ENCODE data around the gene FBLN2. TPM values are rescaled to one million over a fixed set of nuclear protein-coding genes. Genes with fewer than 3 reads are reported as not detected.

Gene FBLN2
- polyA plus RNA-seq, 4 donors, result 0.45 to 30.8 (median 2.9) TPM

DNA sequence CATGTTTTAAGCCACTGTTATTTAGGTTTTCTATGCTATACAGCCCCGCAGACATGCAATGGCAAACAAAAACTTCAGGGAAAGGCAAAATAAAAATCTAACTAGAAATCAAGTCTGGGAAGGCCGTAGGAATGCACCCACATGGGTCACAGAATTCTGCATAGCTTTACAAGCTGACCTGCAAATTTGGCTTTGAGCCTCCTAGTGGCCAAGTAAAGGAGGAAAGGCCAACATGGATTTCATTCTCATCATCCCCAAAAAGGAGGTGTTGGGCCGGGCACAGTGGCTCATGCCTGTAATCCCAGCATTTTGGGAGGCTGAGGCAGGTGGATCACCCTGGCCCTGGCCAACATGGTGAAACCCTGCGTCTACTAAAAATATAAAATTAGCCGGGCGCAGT lies 124.3 kb downstream of the FBLN2 start:
- DNase-seq (no peak), FAIRE-seq (no peak)
- WGBS, 3 donors, result 82 to 84% (median 83%) methylated on average over 6 of the region's 6 CpGs
- H3K4me3 ChIP-seq (ENCODE audit: low read depth in 1 of 3, low read length in 3 of 3), result no peak overlapping the region
- H3K36me3 ChIP-seq (ENCODE audit: control insufficient read depth in 3 of 3, insufficient read depth in 2 of 3, low read depth in 1 of 3, low read length in 3 of 3), result no peaks in the 10 kb centered on the region
- no peaks in the 10 kb centered on the region for H3K4me1 ChIP-seq (ENCODE audit: control insufficient read depth in 3 of 3, insufficient read depth in 2 of 3, low read depth in 1 of 3, low read length in 2 of 3)
- H3K27me3 ChIP-seq (ENCODE audit: control insufficient read depth in 3 of 3, insufficient read depth in 3 of 3, low read length in 3 of 3), result peaks cover 0 to 8% (median 0%) of the 10 kb centered on the region in 3 donors
- H3K27ac ChIP-seq (ENCODE audit: low read depth in 1 of 3, low read length in 2 of 3), result no peak overlapping the region
- no peaks in the 10 kb centered on the region for H3K9me3 ChIP-seq (ENCODE audit: control insufficient read depth in 2 of 2, insufficient read depth in 1 of 2, low read depth in 1 of 2, low read length in 1 of 2)

DNA sequence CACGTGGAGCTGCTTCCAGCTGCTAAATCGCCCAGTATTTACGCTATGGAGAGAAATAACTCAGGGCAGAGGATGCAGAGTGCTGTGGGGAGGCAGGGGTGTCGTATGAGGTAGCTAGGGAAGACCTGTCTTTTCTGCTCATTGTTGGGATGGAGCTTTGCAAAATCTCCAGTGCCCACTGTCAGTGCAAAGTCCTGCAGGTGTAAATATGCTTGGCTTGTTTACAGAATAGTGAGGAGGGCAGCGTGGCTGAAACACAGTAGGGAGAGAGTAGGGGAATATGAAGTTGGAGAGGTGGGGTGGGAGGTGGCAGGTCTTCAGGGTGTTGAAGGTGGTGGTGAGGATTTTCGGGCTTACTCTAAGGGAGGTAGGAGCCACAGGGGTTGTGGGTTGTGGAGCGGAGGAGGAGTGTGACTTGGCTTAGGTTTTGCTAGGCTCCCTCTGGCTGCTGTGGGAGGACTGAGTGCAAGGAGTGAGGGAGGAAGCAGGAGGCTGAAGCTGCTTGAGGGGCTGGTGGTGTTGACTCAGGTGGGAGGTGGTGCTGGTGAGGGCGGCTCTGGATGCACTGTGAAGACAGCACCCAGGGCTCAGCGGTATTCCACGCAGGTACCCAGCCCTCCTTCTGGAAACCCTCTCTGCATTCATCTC lies 125.7 kb downstream of the FBLN2 start:
- no peak for FAIRE-seq
- DNase-seq, result no peak
- no peak overlapping the region for H3K27ac ChIP-seq (ENCODE audit: low read depth in 1 of 3, low read length in 2 of 3)
- H3K4me3 ChIP-seq (ENCODE audit: low read depth in 1 of 3, low read length in 3 of 3), result no peak overlapping the region
- H3K9me3 ChIP-seq (ENCODE audit: control insufficient read depth in 2 of 2, insufficient read depth in 1 of 2, low read depth in 1 of 2, low read length in 1 of 2), result no peaks in the 10 kb centered on the region
- H3K27me3 ChIP-seq (ENCODE audit: control insufficient read depth in 3 of 3, insufficient read depth in 3 of 3, low read length in 3 of 3), result peaks cover 0 to 6% (median 0%) of the 10 kb centered on the region in 3 donors
- WGBS, 3 donors, result 36 to 55% (median 46%) methylated on average over 8 to 10 of the region's 10 CpGs
- H3K36me3 ChIP-seq (ENCODE audit: control insufficient read depth in 3 of 3, insufficient read depth in 2 of 3, low read depth in 1 of 3, low read length in 3 of 3), result no peaks in the 10 kb centered on the region
- no peaks in the 10 kb centered on the region for H3K4me1 ChIP-seq (ENCODE audit: control insufficient read depth in 3 of 3, insufficient read depth in 2 of 3, low read depth in 1 of 3, low read length in 2 of 3)

DNA sequence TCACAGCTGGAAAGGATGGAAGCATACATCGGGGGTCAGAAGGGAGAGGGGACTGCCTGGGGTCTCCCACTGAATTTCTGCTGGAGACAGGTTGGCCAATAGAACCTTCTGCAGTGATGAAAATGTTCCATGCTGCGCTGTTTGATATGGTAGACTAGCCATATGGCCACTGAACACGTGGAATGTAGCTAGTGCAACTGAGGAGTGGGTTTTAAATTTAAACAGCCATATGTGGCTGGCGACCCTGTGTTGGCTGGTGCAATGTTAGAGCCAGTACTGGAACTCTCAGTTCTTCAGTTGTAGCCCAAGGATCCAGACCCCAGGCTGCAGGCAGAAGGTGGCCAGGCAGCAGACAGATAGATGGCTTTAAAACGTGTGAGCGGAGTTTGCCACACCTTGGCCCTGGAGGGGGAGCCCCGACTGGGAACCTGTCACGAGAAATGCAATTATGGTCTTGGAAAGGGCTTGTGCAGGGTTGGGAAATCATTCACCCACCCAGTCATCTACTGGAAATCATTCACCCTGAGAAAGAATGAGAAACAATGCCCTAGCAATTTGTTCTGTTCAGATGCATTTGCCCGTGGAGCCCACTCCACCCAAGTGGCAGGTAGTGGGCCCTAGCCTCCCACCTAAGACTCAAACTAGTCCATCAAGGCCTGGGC lies 127.6 kb downstream of the FBLN2 start:
- Histone ChIP-seq H3K36me3 (ENCODE audit: control insufficient read depth in 3 of 3, insufficient read depth in 2 of 3, low read depth in 1 of 3, low read length in 3 of 3) (no peaks in the 10 kb centered on the region), H3K27me3 (ENCODE audit: control insufficient read depth in 3 of 3, insufficient read depth in 3 of 3, low read length in 3 of 3) (peaks cover 0 to 5% (median 4%) of the 10 kb centered on the region in 3 donors), H3K4me3 (ENCODE audit: low read depth in 1 of 3, low read length in 3 of 3) (no peak overlapping the region), H3K4me1 (ENCODE audit: control insufficient read depth in 3 of 3, insufficient read depth in 2 of 3, low read depth in 1 of 3, low read length in 2 of 3) (no peaks in the 10 kb centered on the region), H3K27ac (ENCODE audit: low read depth in 1 of 3, low read length in 2 of 3) (no peak overlapping the region), H3K9me3 (ENCODE audit: control insufficient read depth in 2 of 2, insufficient read depth in 1 of 2, low read depth in 1 of 2, low read length in 1 of 2) (no peaks in the 10 kb centered on the region)
- DNase-seq, result no peak
- WGBS, 3 donors, result 44 to 70% (median 55%) methylated on average over 9 of the region's 9 CpGs
- FAIRE-seq, result no peak

DNA sequence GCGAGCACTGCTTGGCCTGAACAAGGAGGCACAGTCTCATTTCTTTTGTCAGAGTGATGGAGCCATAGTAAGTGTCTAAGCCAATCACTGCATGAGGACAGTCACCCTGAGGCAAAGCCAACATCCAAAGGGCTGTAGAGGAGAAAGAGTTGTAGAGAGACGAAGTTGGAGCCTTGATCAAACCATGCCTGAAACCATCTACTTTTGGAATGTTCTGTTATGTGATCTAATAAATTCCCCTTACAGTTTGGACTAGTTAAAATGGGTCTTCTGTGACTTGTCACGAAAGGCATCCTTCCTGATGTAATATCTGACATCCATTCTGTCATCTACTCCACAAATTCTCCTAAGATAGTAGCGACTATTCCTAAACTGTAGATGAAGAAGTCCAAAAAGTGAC lies 128.3 kb downstream of the FBLN2 start:
- peaks cover 0 to 5% (median 4%) of the 10 kb centered on the region in 3 donors for H3K27me3 ChIP-seq (ENCODE audit: control insufficient read depth in 3 of 3, insufficient read depth in 3 of 3, low read length in 3 of 3)
- no peaks in the 10 kb centered on the region for H3K4me1 ChIP-seq (ENCODE audit: control insufficient read depth in 3 of 3, insufficient read depth in 2 of 3, low read depth in 1 of 3, low read length in 2 of 3)
- no peak overlapping the region for H3K4me3 ChIP-seq (ENCODE audit: low read depth in 1 of 3, low read length in 3 of 3)
- FAIRE-seq (no peak), DNase-seq (no peak)
- H3K36me3 ChIP-seq (ENCODE audit: control insufficient read depth in 3 of 3, insufficient read depth in 2 of 3, low read depth in 1 of 3, low read length in 3 of 3), result no peaks in the 10 kb centered on the region
- no peak overlapping the region for H3K27ac ChIP-seq (ENCODE audit: low read depth in 1 of 3, low read length in 2 of 3)
- no peaks in the 10 kb centered on the region for H3K9me3 ChIP-seq (ENCODE audit: control insufficient read depth in 2 of 2, insufficient read depth in 1 of 2, low read depth in 1 of 2, low read length in 1 of 2)
- 85 to 86% (median 86%) methylated on average over 4 of the region's 4 CpGs for whole genome bisulfite sequencing, 3 donors

DNA sequence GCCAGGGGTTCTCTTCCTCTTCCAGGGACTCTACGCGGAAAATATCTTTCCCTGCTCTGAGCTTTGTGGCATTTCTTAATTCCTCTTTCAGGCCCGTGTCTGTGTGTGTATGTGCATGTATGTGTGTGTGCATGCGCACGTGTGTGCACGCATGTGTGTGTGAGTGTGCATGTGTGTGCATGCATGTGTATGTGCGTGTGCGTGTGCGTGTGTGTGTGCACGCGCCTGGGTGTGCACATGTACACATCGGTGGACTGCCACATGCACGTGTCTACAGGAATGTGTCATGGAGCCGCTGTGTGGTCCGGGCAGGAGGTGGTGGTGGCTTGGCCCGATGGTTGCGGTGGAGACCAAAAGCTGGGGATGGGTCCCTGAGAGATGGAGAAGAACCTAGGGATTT lies 133.0 kb downstream of the FBLN2 start:
- 87 to 91% (median 87%) methylated on average over 17 of the region's 17 CpGs for WGBS, 3 donors
- H3K9me3 ChIP-seq (ENCODE audit: control insufficient read depth in 2 of 2, insufficient read depth in 1 of 2, low read depth in 1 of 2, low read length in 1 of 2), result no peaks in the 10 kb centered on the region
- no peaks in the 10 kb centered on the region for H3K4me1 ChIP-seq (ENCODE audit: control insufficient read depth in 3 of 3, insufficient read depth in 2 of 3, low read depth in 1 of 3, low read length in 2 of 3)
- no peaks in the 10 kb centered on the region for H3K36me3 ChIP-seq (ENCODE audit: control insufficient read depth in 3 of 3, insufficient read depth in 2 of 3, low read depth in 1 of 3, low read length in 3 of 3)
- no peak for FAIRE-seq
- H3K27ac ChIP-seq (ENCODE audit: low read depth in 1 of 3, low read length in 2 of 3), result no peak overlapping the region
- H3K4me3 ChIP-seq (ENCODE audit: low read depth in 1 of 3, low read length in 3 of 3), result no peak overlapping the region
- DNase-seq, result no peak
- H3K27me3 ChIP-seq (ENCODE audit: control insufficient read depth in 3 of 3, insufficient read depth in 3 of 3, low read length in 3 of 3), result peaks cover 0 to 5% (median 0%) of the 10 kb centered on the region in 3 donors

DNA sequence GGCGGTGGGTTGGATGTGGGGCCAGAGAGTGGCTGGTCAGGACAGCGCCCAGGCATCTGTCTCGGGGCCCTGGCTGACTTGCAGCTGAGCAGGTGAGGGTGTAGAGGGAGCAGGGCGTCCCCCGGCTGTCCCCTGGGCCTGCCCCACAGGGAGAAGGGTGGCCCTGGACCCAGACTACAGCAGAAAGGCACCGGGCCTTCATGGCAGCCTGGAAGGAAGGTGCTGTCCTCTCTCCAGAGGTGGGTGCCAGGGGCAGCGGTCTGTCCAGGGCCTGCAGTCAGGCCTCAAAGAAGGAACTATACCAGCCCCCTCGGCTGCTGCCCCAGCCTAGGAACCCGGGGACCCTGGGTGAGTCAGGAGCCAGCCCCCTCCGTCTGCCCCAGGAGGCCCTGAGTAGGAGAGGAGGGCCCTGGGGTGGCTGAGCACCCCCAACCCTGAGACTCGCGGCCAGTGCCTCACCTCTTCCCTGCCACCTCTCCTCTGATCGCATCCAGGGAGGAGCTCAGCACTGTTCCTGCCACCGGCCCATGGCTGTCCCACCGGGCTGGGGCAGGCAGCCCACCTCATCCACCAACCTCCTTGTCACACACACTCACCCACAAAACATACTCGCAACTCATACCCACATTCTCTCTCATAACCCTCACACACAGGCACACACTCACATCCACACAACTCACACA lies 133.5 kb downstream of the FBLN2 start:
- no peaks in the 10 kb centered on the region for H3K36me3 ChIP-seq (ENCODE audit: control insufficient read depth in 3 of 3, insufficient read depth in 2 of 3, low read depth in 1 of 3, low read length in 3 of 3)
- no peak overlapping the region for H3K4me3 ChIP-seq (ENCODE audit: low read depth in 1 of 3, low read length in 3 of 3)
- H3K27me3 ChIP-seq (ENCODE audit: control insufficient read depth in 3 of 3, insufficient read depth in 3 of 3, low read length in 3 of 3), result peaks cover 0 to 5% (median 0%) of the 10 kb centered on the region in 3 donors

DNA sequence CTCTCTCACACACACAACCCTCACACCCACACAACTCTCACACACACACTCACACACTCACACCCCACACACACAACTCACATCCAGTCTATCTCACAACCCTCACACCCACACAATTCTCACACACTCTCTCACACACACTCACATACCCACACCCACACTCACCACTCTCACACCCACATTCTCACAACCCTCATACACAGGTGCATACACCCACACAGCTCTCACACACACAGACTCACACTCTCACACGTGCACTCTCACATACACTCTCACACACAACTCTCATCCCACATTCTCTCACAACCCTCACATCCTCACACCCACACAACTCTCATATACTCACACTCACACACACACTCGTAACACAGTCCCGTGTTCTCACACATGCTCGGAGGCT lies 134.4 kb downstream of the FBLN2 start:
- no peak overlapping the region for H3K27ac ChIP-seq (ENCODE audit: low read depth in 1 of 3, low read length in 2 of 3)
- DNase-seq (no peak), FAIRE-seq (no peak)
- no peak overlapping the region for H3K4me3 ChIP-seq (ENCODE audit: low read depth in 1 of 3, low read length in 3 of 3)
- H3K9me3 ChIP-seq (ENCODE audit: control insufficient read depth in 2 of 2, insufficient read depth in 1 of 2, low read depth in 1 of 2, low read length in 1 of 2), result no peaks in the 10 kb centered on the region
- H3K36me3 ChIP-seq (ENCODE audit: control insufficient read depth in 3 of 3, insufficient read depth in 2 of 3, low read depth in 1 of 3, low read length in 3 of 3), result no peaks in the 10 kb centered on the region
- 75 to 84% (median 79%) methylated on average over 4 of the region's 4 CpGs for WGBS, 3 donors
- peaks cover 0 to 5% (median 0%) of the 10 kb centered on the region in 3 donors for H3K27me3 ChIP-seq (ENCODE audit: control insufficient read depth in 3 of 3, insufficient read depth in 3 of 3, low read length in 3 of 3)
- H3K4me1 ChIP-seq (ENCODE audit: control insufficient read depth in 3 of 3, insufficient read depth in 2 of 3, low read depth in 1 of 3, low read length in 2 of 3), result no peaks in the 10 kb centered on the region

More for the DNA sequence above, 133.5 kb downstream of the FBLN2 start:
- Histone ChIP-seq H3K9me3 (ENCODE audit: control insufficient read depth in 2 of 2, insufficient read depth in 1 of 2, low read depth in 1 of 2, low read length in 1 of 2) (no peaks in the 10 kb centered on the region), H3K27ac (ENCODE audit: low read depth in 1 of 3, low read length in 2 of 3) (no peak overlapping the region), H3K4me1 (ENCODE audit: control insufficient read depth in 3 of 3, insufficient read depth in 2 of 3, low read depth in 1 of 3, low read length in 2 of 3) (no peaks in the 10 kb centered on the region)
- 76 to 84% (median 80%) methylated on average over 15 to 16 of the region's 16 CpGs for WGBS, 3 donors
- FAIRE-seq, result no peak
- no peak for DNase-seq

DNA sequence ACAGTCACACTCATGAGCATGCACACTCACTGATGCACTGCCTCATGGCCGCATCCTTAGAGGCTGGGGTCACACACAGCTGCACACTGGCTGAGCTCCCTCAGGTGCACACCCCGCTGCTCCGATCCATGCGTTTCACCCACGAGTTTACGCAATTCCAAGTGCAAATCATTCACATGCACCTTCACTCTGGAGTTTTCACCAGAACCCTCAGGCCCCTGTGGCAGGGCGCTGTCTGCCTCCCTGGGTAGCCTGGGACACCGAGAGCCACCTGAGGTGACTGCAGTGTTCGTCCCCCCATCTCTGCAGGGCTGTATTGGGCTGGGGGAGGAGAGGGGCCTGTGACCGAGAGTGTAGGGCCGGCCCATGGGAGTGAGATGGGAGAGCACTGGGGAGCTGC lies 134.8 kb downstream of the FBLN2 start:
- Histone ChIP-seq H3K27ac (ENCODE audit: low read depth in 1 of 3, low read length in 2 of 3) (no peak overlapping the region), H3K4me3 (ENCODE audit: low read depth in 1 of 3, low read length in 3 of 3) (no peak overlapping the region), H3K9me3 (ENCODE audit: control insufficient read depth in 2 of 2, insufficient read depth in 1 of 2, low read depth in 1 of 2, low read length in 1 of 2) (no peaks in the 10 kb centered on the region), H3K4me1 (ENCODE audit: control insufficient read depth in 3 of 3, insufficient read depth in 2 of 3, low read depth in 1 of 3, low read length in 2 of 3) (no peaks in the 10 kb centered on the region), H3K36me3 (ENCODE audit: control insufficient read depth in 3 of 3, insufficient read depth in 2 of 3, low read depth in 1 of 3, low read length in 3 of 3) (no peaks in the 10 kb centered on the region), H3K27me3 (ENCODE audit: control insufficient read depth in 3 of 3, insufficient read depth in 3 of 3, low read length in 3 of 3) (peaks cover 0 to 5% (median 0%) of the 10 kb centered on the region in 3 donors)
- WGBS, 3 donors, result 73 to 85% (median 79%) methylated on average over 11 of the region's 11 CpGs
- DNase-seq (no peak), FAIRE-seq (no peak)

All from small intestine (tissue), 7 donors.